ENCODE results near the gene NRXN3.

GRCh38 chr14:78633752-78634151 is 463.6 kb downstream of the NRXN3 start:
- TF ChIP-seq, protein P1, sequence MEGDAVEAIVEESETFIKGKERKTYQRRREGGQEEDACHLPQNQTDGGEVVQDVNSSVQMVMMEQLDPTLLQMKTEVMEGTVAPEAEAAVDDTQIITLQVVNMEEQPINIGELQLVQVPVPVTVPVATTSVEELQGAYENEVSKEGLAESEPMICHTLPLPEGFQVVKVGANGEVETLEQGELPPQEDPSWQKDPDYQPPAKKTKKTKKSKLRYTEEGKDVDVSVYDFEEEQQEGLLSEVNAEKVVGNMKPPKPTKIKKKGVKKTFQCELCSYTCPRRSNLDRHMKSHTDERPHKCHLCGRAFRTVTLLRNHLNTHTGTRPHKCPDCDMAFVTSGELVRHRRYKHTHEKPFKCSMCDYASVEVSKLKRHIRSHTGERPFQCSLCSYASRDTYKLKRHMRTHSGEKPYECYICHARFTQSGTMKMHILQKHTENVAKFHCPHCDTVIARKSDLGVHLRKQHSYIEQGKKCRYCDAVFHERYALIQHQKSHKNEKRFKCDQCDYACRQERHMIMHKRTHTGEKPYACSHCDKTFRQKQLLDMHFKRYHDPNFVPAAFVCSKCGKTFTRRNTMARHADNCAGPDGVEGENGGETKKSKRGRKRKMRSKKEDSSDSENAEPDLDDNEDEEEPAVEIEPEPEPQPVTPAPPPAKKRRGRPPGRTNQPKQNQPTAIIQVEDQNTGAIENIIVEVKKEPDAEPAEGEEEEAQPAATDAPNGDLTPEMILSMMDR (conservative IDR thresholded peaks at IDR 0.05): no peak
- TF ChIP-seq EZH2 (IDR thresholded peaks at IDR 0.05; ENCODE audit: low read depth): no peak

Measured in PC-9 (cell line).